Astrocyte of the cerebellum (primary cell): ENCODE measurements around the gene SP5.

ENCODE experiments used
- DNase-seq: peaks from one replicate; pipeline ENCODE4 v3.0.0-alpha.2; 2011; ENCODE audit warnings: low read depth
- H3K4me3 ChIP-seq: 2 replicates; pipeline ENCODE4 v1.5.1; 2011; ENCODE audit warnings: mild to moderate bottlenecking, low read depth, low read length, moderate library complexity
- in situ Hi-C: cut with HindIII; loops from 2 replicates; pipeline ENCODE4 v1.10.0; 2017; ENCODE audit warnings: low sequenced_read_pairs
- TF ChIP-seq, protein P1 (sequence below): IDR thresholded peaks from 2 replicates; pipeline ENCODE4 v1.5.1; 2012; ENCODE audit warnings: low read length, low read depth, moderate library complexity, mild to moderate bottlenecking; ENCODE audit errors: missing control alignments

The SP5 gene

GRCh38 chr2:170679607-170680079 lies 35.5 kb upstream of the SP5 start:
- TF ChIP-seq, protein P1, sequence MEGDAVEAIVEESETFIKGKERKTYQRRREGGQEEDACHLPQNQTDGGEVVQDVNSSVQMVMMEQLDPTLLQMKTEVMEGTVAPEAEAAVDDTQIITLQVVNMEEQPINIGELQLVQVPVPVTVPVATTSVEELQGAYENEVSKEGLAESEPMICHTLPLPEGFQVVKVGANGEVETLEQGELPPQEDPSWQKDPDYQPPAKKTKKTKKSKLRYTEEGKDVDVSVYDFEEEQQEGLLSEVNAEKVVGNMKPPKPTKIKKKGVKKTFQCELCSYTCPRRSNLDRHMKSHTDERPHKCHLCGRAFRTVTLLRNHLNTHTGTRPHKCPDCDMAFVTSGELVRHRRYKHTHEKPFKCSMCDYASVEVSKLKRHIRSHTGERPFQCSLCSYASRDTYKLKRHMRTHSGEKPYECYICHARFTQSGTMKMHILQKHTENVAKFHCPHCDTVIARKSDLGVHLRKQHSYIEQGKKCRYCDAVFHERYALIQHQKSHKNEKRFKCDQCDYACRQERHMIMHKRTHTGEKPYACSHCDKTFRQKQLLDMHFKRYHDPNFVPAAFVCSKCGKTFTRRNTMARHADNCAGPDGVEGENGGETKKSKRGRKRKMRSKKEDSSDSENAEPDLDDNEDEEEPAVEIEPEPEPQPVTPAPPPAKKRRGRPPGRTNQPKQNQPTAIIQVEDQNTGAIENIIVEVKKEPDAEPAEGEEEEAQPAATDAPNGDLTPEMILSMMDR = no peak
- DNase-seq = no peak
- no peak overlapping the region for H3K4me3 ChIP-seq
- in situ Hi-C loops = no loop called here

- TF ChIP-seq, protein P1 = no peak
- in situ Hi-C loops = no loop called here
- no peak for DNase-seq
- no peak overlapping the region for H3K4me3 ChIP-seq
These were observed 34.8 kb upstream of the SP5 start for GRCh38 chr2:170680172-170680941.

- TF ChIP-seq, protein P1 = no peak
- no peak for DNase-seq
- in situ Hi-C loops = no loop called here
- H3K4me3 ChIP-seq = no peak overlapping the region
These were observed 33.8 kb upstream of the SP5 start for GRCh38 chr2:170681311-170681710.

GRCh38 chr2:170685591-170685990 lies 29.5 kb upstream of the SP5 start:
- H3K4me3 ChIP-seq = no peak overlapping the region
- in situ Hi-C loops = no loop called here
- no peak for DNase-seq
- TF ChIP-seq, protein P1 = no peak

GRCh38 chr2:170689481-170689880 lies 25.7 kb upstream of the SP5 start:
- TF ChIP-seq, protein P1 = no peak
- no peak overlapping the region for H3K4me3 ChIP-seq
- in situ Hi-C loops = no loop called here
- DNase-seq = no peak

DNA sequence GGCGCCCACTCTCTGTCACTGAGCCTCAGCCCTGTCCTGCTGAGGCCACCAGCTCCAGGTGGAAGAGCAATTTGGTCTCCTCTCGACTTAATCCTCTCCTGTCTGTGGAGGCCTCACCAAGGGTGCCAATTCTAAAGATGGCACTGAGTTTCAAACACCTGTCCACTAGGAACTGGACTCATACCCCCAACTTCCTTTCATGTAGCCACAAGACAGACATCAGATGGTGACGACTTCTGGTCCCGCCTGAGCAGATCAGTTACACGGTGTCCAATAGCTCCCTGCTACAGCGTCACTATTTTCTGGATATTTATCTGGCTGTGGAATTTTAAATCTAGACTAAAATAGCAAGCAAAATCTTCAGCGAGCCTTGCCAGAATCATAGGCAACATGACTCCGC lies 24.5 kb upstream of the SP5 start:
- in situ Hi-C loops = no loop called here
- DNase-seq = no peak
- H3K4me3 ChIP-seq = no peak overlapping the region
- TF ChIP-seq, protein P1 = no peak

GRCh38 chr2:170694316-170694715 lies 20.8 kb upstream of the SP5 start:
- no peak overlapping the region for H3K4me3 ChIP-seq
- TF ChIP-seq, protein P1 = no peak
- DNase-seq = no peak
- in situ Hi-C loops = no loop called here
